Smooth muscle cell (in vitro differentiated cells): ENCODE results near the gene USP1. TPM values are rescaled to one million over a fixed set of nuclear protein-coding genes. Genes with fewer than 3 reads are reported as not detected.
A peak's percentile ranks its signal among the peaks of the same experiment; 100 is the strongest.

Experiments used
- DNase-seq: peaks from one replicate; lab custom pipeline; 2025; ENCODE audit not compliant: unreplicated experiment; lab: John Stamatoyannopoulos, UW
- H2AFZ ChIP-seq: fragments of 200-600 bp; sonication (generic); 2 replicates; pipeline ENCODE4 v1.6.0; 2016; ENCODE audit warnings: antibody characterized with exemption, low read depth, mild to moderate bottlenecking
- H3F3A ChIP-seq: fragments of 200-600 bp; sonication (generic); 2 replicates; pipeline ENCODE4 v1.6.0; 2017; ENCODE audit warnings: antibody characterized with exemption, low read depth
- H3K27ac ChIP-seq: fragments of 200-600 bp; sonication (generic); 2 replicates; pipeline ENCODE4 v1.5.1; 2016; ENCODE audit warnings: low read depth, mild to moderate bottlenecking
- H3K27me3 ChIP-seq: fragments of 200-600 bp; sonication (generic); 2 replicates; pipeline ENCODE4 v1.6.1; 2016; ENCODE audit warnings: low read depth, mild to moderate bottlenecking
- H3K36me3 ChIP-seq: fragments of 200-600 bp; sonication (generic); 2 replicates; pipeline ENCODE4 v1.5.1; 2016; ENCODE audit warnings: low read depth
- H3K4me1 ChIP-seq: fragments of 200-600 bp; sonication (generic); 2 replicates; pipeline ENCODE4 v1.5.1; 2016; ENCODE audit warnings: low read depth
- H3K4me2 ChIP-seq: fragments of 200-600 bp; sonication (generic); 2 replicates; pipeline ENCODE4 v1.6.0; 2016; ENCODE audit warnings: mild to moderate bottlenecking
- H3K4me3 ChIP-seq: fragments of 200-600 bp; sonication (generic); 2 replicates; pipeline ENCODE4 v1.5.1; 2016; ENCODE audit warnings: mild to moderate bottlenecking
- H3K79me2 ChIP-seq: fragments of 200-600 bp; sonication (generic); 2 replicates; pipeline ENCODE4 v1.6.0; 2016; ENCODE audit warnings: low read depth, mild to moderate bottlenecking
- H3K9ac ChIP-seq: fragments of 200-600 bp; sonication (generic); 2 replicates; pipeline ENCODE4 v1.6.0; 2016; ENCODE audit warnings: low read depth
- H3K9me3 ChIP-seq: fragments of 200-600 bp; sonication (generic); replicated peaks from 2 replicates; pipeline ENCODE4 v1.5.1; 2016; ENCODE audit warnings: low read depth
- H4K20me1 ChIP-seq: fragments of 200-600 bp; sonication (generic); 2 replicates; pipeline ENCODE4 v1.6.0; 2016; ENCODE audit warnings: low read depth
- WGBS: methylation state at CpG from one replicate; pipeline ENCODE4 v1.1.7; 2016; ENCODE audit warnings: low lambda C conversion rate; 5-methylcytosine and 5-hydroxymethylcytosine counted together
- polyA plus RNA-seq: library from polyadenylated mRNA; unstranded; fragments of >200 nt; fragmentation: Nextera tagmentation; extraction: Ambion mirVana; gene quantifications from 2 replicates; pipeline ENCODE4 v1.2.1, GENCODE V29; 2016
- total RNA-seq: library from RNA; depleted of rRNA; stranded (reverse); fragments of >200 nt; gene quantifications from 2 replicates; pipeline ENCODE4 v1.2.3, GENCODE V29; 2014
- TF ChIP-seq, protein P1 (sequence below): fragments of 200-600 bp; sonication (generic); IDR thresholded peaks from 2 replicates; pipeline ENCODE4 v1.5.1; 2017; ENCODE audit warnings: borderline replicate concordance, mild to moderate bottlenecking, antibody characterized with exemption; ENCODE audit not compliant: insufficient read depth, poor library complexity, severe bottlenecking

Gene USP1
- total and polyA plus RNA-seq, 2 experiments from 2014 or later = 11.9 to 22.1 TPM

- no peaks in the 10 kb centered on the region for H3F3A ChIP-seq
- no peaks in the 10 kb centered on the region for H3K9me3 ChIP-seq
- H3K79me2 ChIP-seq = peaks cover 56% of the 10 kb centered on the region
- H3K9ac ChIP-seq = no peak overlapping the region
- no peak for DNase-seq
- no peak overlapping the region for H2AFZ ChIP-seq
- no peaks in the 10 kb centered on the region for H3K36me3 ChIP-seq
- peaks cover 19% of the 10 kb centered on the region for H3K4me1 ChIP-seq
- H4K20me1 ChIP-seq = peaks cover 27% of the 10 kb centered on the region
- TF ChIP-seq, protein P1, sequence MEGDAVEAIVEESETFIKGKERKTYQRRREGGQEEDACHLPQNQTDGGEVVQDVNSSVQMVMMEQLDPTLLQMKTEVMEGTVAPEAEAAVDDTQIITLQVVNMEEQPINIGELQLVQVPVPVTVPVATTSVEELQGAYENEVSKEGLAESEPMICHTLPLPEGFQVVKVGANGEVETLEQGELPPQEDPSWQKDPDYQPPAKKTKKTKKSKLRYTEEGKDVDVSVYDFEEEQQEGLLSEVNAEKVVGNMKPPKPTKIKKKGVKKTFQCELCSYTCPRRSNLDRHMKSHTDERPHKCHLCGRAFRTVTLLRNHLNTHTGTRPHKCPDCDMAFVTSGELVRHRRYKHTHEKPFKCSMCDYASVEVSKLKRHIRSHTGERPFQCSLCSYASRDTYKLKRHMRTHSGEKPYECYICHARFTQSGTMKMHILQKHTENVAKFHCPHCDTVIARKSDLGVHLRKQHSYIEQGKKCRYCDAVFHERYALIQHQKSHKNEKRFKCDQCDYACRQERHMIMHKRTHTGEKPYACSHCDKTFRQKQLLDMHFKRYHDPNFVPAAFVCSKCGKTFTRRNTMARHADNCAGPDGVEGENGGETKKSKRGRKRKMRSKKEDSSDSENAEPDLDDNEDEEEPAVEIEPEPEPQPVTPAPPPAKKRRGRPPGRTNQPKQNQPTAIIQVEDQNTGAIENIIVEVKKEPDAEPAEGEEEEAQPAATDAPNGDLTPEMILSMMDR = no peak
- WGBS = 94% methylated on average over 4 of the region's 4 CpGs
- H3K4me2 ChIP-seq = no peak overlapping the region
- peak overlapping the region; percentile 90 for H3K4me3 ChIP-seq
- no peaks in the 10 kb centered on the region for H3K27me3 ChIP-seq
- no peak overlapping the region for H3K27ac ChIP-seq
These were observed 3.0 kb downstream of the USP1 start for GRCh38 chr1:62439652-62440371.

DNA sequence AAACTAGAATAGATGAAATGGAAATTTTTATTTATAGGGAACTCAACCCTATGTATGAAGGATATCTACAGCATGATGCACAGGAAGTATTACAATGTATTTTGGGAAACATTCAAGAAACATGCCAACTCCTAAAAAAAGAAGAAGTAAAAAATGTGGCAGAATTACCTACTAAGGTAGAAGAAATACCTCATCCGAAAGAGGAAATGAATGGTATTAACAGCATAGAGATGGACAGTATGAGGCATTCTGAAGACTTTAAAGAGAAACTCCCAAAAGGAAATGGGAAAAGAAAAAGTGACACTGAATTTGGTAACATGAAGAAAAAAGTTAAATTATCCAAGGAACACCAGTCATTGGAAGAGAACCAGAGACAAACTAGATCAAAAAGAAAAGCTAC lies 7.9 kb downstream of the USP1 start:
- Histone ChIP-seq H3K27ac (no peak overlapping the region), H3K36me3 (peaks cover 3% of the 10 kb centered on the region), H3K9ac (no peak overlapping the region), H3K4me1 (peaks cover 2% of the 10 kb centered on the region), H3K4me3 (no peak overlapping the region), H3K27me3 (no peaks in the 10 kb centered on the region), H3K9me3 (no peaks in the 10 kb centered on the region), H2AFZ (no peak overlapping the region), H3F3A (no peaks in the 10 kb centered on the region), H4K20me1 (peaks cover 9% of the 10 kb centered on the region), H3K4me2 (no peak overlapping the region), H3K79me2 (peaks cover 31% of the 10 kb centered on the region)
- DNase-seq = no peak
- TF ChIP-seq, protein P1 = no peak
- 100% methylated on average over 1 of the region's 1 CpG for WGBS

DNA sequence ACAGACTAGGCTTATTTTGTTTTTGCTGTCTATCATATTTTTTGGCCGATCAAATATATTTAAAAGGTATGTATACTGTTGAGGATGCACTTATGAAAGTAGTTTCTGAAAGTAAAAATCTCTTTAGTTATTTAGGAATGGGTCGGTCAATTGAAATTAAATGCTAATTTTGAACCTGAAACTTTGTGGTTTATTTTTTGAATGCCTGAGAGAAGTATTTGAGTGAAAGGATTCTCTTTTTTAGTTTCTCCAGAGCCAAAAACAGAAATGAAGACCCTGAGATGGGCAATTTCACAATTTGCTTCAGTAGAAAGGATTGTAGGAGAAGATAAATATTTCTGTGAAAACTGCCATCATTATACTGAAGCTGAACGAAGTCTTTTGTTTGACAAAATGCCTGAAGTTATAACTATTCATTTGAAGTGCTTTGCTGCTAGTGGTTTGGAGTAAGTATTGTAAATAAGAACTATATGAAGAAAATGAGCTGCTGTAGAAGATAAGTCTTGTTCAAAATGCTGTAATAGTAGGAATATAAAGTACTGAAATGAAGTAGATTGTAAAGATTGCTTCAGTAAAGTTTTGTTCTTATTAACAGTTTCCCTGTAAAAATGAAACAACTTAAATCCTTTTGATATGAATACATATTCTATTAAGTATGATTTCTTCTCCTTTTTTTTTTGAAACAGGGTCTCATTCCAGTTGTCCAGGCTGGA lies 11.5 kb downstream of the USP1 start:
- 94% methylated on average over 3 of the region's 3 CpGs for WGBS

More for the DNA sequence above, 11.5 kb downstream of the USP1 start:
- H3K79me2 ChIP-seq = no peaks in the 10 kb centered on the region
- no peak overlapping the region for H3K4me2 ChIP-seq
- H4K20me1 ChIP-seq = no peaks in the 10 kb centered on the region
- H3K9ac ChIP-seq = no peak overlapping the region
- H3K9me3 ChIP-seq = no peaks in the 10 kb centered on the region
- H3K4me1 ChIP-seq = no peaks in the 10 kb centered on the region
- H3K27me3 ChIP-seq = no peaks in the 10 kb centered on the region
- H3K4me3 ChIP-seq = no peak overlapping the region
- DNase-seq = no peak
- H3K36me3 ChIP-seq = peaks cover 3% of the 10 kb centered on the region
- no peaks in the 10 kb centered on the region for H3F3A ChIP-seq
- H3K27ac ChIP-seq = no peak overlapping the region
- H2AFZ ChIP-seq = no peak overlapping the region
- TF ChIP-seq, protein P1 = no peak
